ENCODE data around the gene VSX2. TPM values are rescaled to one million over a fixed set of nuclear protein-coding genes. Genes with fewer than 3 reads are reported as not detected.

Gene VSX2
- total and polyA plus RNA-seq, 4 donors = not detected

DNA sequence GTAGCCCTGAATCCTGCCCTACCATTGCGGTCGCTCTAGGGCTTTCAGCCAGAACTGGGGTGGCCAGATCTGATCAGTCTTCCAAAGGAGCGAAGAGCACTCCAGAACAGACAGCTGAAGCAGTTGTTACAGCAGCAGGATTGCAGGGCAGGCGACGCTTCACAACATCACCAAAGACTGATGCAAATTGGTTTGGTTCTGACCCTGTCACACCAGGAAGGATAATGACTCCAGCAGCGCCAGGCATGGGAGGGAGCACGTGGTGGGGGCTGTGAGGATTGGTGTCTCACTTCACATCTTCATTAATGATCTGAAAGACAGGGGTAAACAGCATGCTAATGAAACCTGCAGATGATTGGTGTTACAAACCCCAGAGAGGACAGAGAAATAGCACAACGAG is 30.6 kb upstream of the VSX2 start:
- TF ChIP-seq, protein P1, sequence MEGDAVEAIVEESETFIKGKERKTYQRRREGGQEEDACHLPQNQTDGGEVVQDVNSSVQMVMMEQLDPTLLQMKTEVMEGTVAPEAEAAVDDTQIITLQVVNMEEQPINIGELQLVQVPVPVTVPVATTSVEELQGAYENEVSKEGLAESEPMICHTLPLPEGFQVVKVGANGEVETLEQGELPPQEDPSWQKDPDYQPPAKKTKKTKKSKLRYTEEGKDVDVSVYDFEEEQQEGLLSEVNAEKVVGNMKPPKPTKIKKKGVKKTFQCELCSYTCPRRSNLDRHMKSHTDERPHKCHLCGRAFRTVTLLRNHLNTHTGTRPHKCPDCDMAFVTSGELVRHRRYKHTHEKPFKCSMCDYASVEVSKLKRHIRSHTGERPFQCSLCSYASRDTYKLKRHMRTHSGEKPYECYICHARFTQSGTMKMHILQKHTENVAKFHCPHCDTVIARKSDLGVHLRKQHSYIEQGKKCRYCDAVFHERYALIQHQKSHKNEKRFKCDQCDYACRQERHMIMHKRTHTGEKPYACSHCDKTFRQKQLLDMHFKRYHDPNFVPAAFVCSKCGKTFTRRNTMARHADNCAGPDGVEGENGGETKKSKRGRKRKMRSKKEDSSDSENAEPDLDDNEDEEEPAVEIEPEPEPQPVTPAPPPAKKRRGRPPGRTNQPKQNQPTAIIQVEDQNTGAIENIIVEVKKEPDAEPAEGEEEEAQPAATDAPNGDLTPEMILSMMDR (IDR thresholded peaks at IDR 0.05; ENCODE audit: control extremely low read depth, extremely low read depth) = no peak
- no peak for DNase-seq
- no peak overlapping the region for H3K9ac ChIP-seq (ENCODE audit: insufficient read depth in 1 of 2, low read length in 2 of 2)
- H3K27ac ChIP-seq (ENCODE audit: low read depth in 1 of 2, low read length in 1 of 2) = no peak overlapping the region
- peaks cover 0 to 5% (median under 1%) of the 10 kb centered on the region in 4 donors for H3K36me3 ChIP-seq (ENCODE audit: control insufficient read depth in 4 of 4, insufficient read depth in 4 of 4, low read length in 4 of 4)
- ATAC-seq (ENCODE audit: insufficient read depth, low FRiP score) = no peak
- no peak overlapping the region for H3K4me3 ChIP-seq
- WGBS, 2 donors = 77 to 84% methylated on average over 8 of the region's 8 CpGs
- H3K27me3 ChIP-seq (ENCODE audit: control insufficient read depth in 3 of 3, insufficient read depth in 3 of 3, low read length in 2 of 3) = peaks cover 0 to 3% (median 0%) of the 10 kb centered on the region in 3 donors
- H3K4me1 ChIP-seq (ENCODE audit: control insufficient read depth in 5 of 5, insufficient read depth in 5 of 5, low read length in 5 of 5) = no peaks in the 10 kb centered on the region
- no peaks in the 10 kb centered on the region for H3K9me3 ChIP-seq (ENCODE audit: control insufficient read depth in 4 of 4, insufficient read depth in 3 of 4, low read length in 3 of 4)

GRCh38 chr14:74211945-74212580 is 27.2 kb upstream of the VSX2 start:
- Histone ChIP-seq H3K36me3 (ENCODE audit: control insufficient read depth in 4 of 4, insufficient read depth in 4 of 4, low read length in 4 of 4) (no peaks in the 10 kb centered on the region), H3K27ac (ENCODE audit: low read depth in 1 of 2, low read length in 1 of 2) (no peak overlapping the region), H3K27me3 (ENCODE audit: control insufficient read depth in 3 of 3, insufficient read depth in 3 of 3, low read length in 2 of 3) (peaks cover 0 to 5% (median 3%) of the 10 kb centered on the region in 3 donors), H3K9ac (ENCODE audit: insufficient read depth in 1 of 2, low read length in 2 of 2) (no peak overlapping the region), H3K9me3 (ENCODE audit: control insufficient read depth in 4 of 4, insufficient read depth in 3 of 4, low read length in 3 of 4) (no peaks in the 10 kb centered on the region), H3K4me3 (no peak overlapping the region), H3K4me1 (ENCODE audit: control insufficient read depth in 5 of 5, insufficient read depth in 5 of 5, low read length in 5 of 5) (no peaks in the 10 kb centered on the region)
- DNase-seq (no peak), ATAC-seq (ENCODE audit: insufficient read depth, low FRiP score) (no peak)
- WGBS, 2 donors = 91 to 95% methylated on average over 6 of the region's 6 CpGs
- TF ChIP-seq, protein P1 (IDR thresholded peaks at IDR 0.05; ENCODE audit: control extremely low read depth, extremely low read depth) = no peak

DNA sequence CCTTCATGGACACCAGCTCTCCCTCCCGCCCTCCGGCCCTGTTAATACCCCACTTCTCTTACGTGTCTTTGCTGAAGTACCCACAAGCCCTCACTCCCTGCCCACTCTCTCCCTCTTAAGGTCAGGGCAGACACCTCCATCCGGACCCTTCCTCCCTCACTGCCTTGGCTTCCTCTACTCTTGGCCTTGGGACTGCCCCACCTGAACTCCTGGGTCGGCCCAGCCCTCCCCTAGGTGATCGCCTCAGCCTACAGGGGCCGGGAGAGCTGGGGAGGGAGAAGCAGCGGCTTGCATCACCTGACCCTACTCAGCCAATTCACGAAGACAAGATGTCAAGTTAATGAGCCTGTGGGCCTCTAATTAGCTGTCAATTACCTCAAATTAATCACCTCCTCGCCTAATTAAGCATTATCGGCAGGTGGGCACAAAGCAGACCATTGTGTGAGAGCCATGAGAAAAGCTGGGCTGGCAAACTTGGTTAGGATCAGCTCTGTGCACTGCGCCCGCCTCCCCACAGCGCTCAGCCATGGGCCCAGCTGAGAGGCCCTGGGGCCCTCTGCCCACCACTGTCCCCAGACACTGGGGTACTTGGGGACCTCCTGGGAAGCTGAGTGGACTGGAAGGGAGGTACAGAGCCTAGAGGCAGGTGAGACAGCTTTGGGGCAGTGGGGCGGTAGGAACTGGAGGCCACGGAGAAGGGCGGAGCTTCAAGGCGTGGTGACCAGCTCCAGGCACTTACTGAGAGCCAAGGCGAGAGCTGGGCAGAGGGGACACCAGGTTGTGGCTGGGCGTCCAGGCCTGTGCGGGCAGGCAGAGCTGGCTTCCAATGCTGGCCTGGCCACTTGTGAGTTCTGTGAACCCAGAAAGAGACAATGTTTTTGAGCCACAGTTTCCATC is 25.1 kb upstream of the VSX2 start:
- H3K36me3 ChIP-seq (ENCODE audit: control insufficient read depth in 4 of 4, insufficient read depth in 4 of 4, low read length in 4 of 4) = no peaks in the 10 kb centered on the region
- TF ChIP-seq, protein P1 (IDR thresholded peaks at IDR 0.05; ENCODE audit: control extremely low read depth, extremely low read depth) = no peak
- ATAC-seq (ENCODE audit: insufficient read depth, low FRiP score) = no peak
- H3K9ac ChIP-seq (ENCODE audit: insufficient read depth in 1 of 2, low read length in 2 of 2) = no peak overlapping the region
- no peak for DNase-seq
- no peak overlapping the region for H3K27ac ChIP-seq (ENCODE audit: low read depth in 1 of 2, low read length in 1 of 2)
- 85 to 91% methylated on average over 21 of the region's 21 CpGs for WGBS, 2 donors
- H3K4me1 ChIP-seq (ENCODE audit: control insufficient read depth in 5 of 5, insufficient read depth in 5 of 5, low read length in 5 of 5) = peaks cover 0 to 3% (median 0%) of the 10 kb centered on the region in 5 donors
- no peaks in the 10 kb centered on the region for H3K9me3 ChIP-seq (ENCODE audit: control insufficient read depth in 4 of 4, insufficient read depth in 3 of 4, low read length in 3 of 4)
- H3K27me3 ChIP-seq (ENCODE audit: control insufficient read depth in 3 of 3, insufficient read depth in 3 of 3, low read length in 2 of 3) = peaks cover 0 to 12% (median 12%) of the 10 kb centered on the region in 3 donors
- no peak overlapping the region for H3K4me3 ChIP-seq

Measured in lung (tissue), 12 donors.